Activated gamma-delta T cell treated with anti-CD3 and anti-CD28 coated beads, Interleukin-2, amount 50 U/mL, for 16 hours (primary cell): ENCODE data around the gene ZFPM1.

Experiments
- DNase-seq: peaks from one replicate; pipeline ENCODE4 v3.0.0-alpha.2; 2020; ENCODE audit warnings: low read depth

The ZFPM1 gene

DNA sequence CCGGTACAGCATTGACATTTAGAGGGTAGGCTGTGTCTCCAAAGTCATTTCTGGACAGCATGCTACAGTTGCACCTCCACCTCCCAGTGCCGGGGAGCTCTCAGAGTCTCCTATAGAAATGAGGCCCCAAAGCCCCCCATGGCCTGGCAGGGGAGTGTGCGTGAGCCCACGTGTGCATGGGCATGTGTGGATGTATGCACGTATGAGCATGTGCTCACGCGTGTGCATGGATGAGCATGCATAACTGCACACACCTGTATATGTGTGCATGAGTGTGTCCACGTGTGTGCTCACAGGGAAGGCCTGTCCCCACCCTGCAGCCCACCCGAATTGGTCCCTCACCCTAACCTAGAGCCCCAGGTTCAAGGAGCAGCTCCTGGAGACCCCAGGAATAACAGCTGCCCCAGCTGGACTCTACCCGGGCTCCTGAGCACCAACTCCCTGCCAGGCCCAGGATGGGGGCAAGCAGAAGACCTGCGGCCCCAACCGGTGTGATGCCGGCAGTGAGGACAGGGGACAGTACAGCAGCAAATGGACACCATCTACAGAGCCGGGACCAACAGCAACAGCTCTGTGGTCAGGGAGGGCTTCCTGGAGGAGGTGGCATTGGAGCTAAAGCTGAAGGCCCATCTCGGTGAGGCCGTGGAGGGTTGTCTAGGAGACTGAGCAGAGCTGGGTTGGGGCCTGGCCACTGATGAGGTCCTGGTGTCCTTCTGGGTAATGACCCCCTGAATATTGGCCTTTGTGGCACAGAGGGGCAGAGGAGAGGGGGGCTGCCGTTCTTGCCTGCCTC, 35.2 kb upstream of the ZFPM1 start:
- DNase-seq = no peak

DNA sequence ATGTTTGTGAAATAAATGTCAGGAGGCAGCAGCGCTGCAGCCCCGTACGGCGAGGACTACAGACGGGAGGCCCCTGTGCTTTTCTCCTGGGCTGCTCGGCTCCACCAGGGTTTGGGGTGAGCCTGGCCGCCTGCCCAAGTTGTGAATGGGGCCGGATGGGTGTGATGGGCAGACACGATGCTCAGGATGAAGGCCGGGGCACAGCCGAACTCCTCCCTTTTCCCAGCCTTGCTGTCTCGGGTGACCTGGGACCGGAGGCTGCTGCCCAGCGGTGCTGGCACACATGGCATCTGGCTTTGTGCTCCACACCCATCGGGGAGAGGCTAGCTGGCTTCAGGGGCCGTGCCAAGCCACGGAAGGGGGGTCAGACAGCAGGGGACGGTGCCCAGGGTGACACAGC, 34.2 kb upstream of the ZFPM1 start:
- no peak for DNase-seq

DNA sequence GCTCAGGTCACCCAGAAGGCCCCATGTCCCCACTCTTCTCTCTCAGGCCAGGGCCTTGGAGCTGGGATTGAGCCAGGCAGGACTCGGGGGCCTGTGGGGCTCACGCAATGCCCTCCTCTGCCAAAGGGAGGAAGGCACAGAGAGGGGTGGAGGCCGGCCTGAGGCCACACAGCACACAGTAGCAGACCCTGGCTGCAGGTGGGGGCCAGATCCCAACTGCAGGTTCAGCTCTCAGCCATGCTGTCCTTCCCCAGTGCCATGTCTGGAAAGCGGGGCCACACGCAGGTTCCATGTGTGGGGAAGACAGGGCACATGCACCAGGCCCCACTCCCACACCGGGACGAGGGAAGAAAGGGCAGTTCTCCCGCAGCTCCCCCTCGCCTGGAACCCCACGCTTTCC, 33.3 kb upstream of the ZFPM1 start:
- no peak for DNase-seq

DNA sequence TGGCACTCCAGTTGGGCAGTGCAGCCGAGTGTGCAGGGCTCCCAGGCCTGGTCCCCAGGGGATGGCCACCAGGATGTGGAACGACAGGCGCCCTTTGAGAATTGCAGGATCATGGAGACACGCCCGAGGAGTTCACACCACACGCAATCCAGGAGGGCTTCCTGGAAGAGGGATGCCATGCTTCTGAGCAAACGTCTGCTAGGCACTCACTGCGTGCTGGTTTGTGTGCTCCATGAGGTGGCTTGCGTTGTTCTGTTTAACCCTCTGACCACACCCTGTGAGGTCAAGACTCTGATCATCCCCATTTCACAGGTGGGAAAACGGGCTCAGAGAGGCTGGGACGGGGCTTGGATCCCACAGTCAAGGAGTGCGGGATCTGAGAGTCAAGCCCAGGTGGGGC, 32.6 kb upstream of the ZFPM1 start:
- DNase-seq = no peak

DNA sequence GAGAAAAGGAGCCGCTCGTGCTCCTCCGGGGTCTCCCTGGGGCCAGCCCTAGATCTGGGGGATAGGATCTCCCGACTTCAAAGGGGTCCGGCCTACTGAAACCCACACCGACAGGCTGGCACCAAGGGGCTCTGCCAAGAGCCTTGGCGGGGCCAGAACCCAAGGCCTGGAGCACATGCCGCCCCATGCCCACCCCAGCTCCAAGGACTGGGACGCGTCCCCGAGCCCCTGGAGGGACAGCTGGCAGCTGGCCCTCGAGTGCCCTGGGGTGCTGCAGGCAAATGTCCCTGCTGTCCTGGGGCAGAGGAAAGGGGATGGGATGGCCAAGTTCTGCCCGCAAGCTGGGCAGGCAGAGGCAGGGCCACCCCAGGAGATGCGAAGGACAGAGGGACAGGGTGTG, 31.8 kb upstream of the ZFPM1 start:
- no peak for DNase-seq

DNA sequence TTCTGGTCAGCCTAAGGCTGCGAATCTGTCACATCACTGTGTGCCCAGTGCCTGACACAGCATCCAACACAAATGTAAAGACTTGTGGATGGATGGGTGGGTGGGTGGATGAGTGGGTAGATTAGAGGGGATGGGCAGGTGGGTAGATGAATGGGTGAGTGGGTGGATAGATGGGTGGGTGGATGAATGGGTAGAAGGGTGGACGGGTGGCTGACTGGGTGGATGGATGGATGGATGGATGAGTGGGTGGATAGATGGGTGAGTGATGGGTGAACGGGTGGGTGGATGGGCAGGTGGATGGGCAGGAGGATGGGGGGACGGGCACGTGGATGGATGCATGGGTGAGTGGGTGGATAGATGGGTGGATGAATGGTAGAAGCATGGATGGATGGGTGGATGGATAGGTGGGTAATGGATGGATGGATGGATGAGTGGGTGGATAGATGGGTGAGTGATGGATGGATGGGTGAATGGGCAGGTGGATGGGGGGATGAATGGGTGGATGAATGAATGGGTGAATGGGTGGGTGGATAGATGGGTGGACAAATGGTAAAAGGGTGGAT, 31.1 kb upstream of the ZFPM1 start:
- DNase-seq = no peak

DNA sequence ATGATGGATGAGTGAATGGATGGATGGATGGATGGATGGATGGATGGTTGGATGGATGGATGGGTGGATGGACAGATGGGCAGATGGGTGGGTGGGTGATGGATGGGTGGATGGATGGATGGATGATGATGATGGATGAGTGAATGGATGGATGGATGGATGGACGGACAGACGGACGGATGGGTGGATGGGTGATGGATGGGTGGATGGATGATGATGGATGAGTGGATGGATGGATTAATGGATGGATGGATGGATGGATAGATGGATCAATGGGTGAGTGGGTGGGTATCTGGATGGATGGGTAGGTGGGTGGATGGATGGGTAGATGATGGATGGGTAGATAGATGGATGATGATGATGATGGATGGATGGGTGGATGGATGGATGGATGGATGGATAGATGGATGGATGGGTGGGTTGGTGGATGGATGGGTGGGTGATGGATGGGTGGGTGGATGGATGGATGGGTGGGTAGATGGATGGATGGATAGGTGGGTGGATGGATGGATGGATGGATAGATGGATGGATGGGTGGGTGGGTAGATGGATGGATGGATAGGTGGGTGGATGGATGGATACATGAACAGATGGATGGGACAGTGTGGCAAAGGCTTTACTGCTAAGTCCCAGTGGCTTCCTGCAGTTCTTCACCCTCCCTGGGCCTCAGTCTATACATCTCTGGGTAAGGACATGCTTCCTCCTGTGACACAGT, 30.2 kb upstream of the ZFPM1 start:
- no peak for DNase-seq

DNA sequence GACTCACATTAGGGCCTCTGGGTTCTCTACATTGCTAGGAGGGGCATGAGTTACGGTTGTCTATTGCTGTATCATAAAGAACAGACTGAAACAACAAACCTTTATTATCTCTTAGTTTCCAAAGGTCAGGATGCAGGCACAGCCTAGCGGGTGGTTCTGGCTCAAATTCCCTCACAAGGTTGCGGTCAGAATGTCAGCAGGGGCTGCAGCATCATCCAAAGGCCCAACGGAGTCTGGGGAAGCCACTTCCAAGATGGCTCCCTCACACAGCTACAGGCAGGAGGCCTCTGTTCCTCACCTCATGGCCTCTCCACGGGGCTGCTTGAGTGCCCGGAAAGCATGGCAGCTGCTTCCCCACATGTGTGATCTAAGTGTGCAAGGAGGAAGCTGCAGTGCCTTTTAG, 29.6 kb upstream of the ZFPM1 start:
- no peak for DNase-seq

DNA sequence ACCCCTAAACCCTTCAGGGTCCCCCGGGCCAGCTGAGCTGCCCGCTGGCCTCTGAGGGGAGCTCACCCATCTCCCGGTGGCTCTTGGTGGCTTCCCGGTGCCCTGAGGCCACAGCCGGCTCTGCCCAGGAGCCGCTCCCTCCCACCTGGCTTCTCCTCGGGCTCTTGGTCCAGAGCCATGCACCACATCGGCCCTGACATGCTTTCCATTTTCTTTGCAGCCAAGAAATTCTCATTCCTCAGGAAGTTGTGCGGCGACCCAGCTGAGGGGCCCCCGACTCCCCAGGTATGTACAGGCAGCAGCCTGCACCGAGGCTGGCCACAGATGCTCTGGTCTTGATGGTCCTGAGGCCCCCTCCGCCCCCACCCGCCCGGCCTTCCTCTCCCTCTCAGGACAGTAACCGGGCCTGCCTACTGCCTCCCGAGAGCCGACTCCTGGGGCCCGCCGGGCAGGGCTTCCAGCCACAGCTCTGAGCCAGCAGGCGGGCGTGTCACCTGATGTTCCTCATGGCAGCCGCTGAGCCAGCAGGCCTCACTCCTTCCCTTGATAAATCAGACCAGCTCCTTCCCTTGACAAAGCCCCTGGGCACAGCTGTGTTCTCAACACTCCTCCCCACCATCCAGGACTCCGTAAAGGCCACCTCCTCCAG, 28.4 kb upstream of the ZFPM1 start:
- no peak for DNase-seq

DNA sequence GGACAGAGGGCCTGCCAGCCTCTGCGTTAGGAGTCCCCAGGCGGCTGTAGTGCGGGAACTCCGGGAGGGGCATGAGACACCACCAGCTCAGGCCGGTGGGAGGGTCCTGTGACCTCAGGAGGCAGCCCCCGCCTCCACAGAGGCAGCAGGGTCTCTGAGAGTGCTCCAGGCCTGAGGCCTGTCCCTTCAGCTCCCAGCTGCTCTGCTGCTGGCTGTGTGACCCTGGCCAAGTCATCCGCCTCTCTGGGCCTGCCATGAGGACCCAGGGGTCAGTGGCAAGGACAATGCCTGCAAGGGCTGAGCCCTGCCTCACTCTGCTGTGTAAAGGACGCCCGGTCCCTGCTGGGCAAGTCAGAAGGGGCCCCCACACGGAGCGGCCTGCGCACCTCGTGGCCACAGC, 27.1 kb upstream of the ZFPM1 start:
- DNase-seq = no peak

DNA sequence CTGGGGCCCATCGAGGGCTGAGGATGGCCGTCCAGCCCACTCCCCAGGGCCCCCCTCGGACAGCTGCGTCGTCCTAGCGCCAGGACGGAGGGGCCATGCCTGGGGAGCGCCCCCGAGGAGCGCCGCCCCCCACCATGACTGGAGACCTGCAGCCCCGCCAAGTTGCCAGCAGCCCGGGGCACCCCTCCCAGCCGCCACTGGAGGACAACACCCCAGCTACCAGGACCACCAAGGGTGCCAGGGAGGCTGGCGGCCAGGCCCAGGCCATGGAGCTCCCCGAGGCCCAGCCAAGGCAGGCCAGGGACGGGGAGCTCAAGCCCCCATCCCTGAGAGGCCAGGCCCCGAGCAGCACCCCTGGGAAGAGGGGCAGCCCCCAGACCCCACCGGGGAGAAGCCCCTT, 25.7 kb upstream of the ZFPM1 start:
- no peak for DNase-seq

DNA sequence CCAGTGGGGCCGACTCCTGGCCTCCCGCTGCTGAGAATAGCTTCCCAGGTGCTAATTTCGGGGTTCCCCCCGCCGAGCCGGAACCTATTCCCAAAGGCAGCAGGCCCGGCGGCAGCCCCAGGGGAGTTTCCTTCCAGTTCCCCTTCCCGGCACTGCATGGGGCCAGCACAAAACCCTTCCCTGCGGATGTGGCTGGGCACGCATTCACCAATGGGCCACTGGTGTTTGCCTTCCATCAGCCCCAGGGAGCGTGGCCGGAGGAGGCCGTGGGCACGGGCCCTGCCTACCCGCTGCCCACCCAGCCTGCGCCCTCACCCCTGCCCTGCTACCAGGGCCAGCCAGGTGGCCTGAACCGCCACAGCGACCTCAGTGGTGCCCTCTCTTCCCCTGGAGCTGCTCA, 24.9 kb upstream of the ZFPM1 start:
- no peak for DNase-seq

DNA sequence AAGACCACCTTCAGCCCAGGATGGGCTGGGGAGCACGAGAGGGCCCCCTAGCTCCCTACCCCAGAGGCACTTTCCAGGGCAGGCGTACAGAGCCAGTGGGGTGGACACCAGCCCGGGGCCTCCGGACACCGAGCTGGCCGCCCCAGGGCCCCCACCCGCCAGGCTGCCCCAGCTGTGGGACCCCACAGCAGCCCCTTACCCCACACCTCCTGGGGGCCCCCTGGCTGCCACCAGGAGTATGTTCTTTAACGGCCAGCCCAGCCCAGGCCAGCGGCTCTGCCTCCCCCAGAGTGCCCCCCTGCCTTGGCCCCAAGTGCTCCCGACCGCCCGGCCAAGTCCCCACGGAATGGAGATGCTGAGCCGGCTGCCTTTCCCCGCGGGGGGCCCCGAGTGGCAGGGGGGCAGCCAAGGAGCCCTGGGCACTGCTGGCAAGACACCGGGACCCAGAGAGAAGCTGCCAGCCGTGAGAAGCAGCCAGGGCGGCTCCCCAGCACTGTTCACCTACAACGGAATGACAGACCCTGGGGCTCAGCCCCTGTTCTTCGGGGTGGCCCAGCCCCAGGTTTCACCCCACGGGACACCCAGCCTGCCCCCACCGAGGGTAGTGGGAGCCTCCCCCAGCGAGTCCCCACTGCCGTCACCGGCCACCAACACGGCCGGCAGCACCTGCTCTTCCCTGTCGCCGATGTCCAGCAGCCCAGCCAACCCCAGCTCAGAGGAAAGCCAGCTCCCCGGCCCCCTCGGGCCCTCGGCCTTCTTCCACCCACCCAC, 24.3 kb upstream of the ZFPM1 start:
- DNase-seq = no peak

DNA sequence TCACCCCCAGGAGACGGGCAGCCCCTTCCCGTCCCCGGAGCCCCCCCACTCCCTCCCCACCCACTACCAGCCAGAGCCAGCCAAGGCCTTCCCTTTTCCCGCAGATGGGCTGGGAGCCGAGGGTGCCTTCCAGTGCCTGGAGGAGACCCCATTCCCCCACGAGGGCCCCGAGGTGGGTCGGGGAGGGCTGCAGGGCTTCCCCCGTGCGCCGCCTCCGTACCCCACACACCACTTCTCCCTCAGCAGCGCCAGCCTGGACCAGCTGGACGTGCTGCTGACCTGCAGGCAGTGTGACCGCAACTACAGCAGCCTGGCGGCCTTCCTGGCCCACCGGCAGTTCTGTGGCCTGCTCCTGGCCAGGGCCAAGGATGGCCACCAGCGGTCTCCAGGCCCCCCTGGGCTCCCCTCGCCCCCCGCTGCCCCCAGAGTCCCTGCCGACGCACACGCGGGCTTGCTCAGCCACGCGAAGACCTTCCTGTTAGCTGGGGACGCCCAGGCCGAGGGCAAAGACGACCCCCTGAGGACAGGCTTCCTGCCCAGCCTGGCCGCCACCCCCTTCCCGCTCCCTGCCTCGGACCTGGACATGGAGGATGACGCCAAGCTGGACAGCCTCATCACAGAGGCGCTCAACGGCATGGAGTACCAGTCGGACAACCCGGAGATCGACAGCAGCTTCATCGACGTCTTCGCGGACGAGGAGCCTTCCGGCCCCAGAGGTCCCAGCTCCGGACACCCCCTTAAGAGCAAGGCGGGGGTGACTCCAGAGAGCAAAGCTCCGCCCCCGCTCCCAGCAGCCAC, 23.5 kb upstream of the ZFPM1 start:
- DNase-seq = no peak

DNA sequence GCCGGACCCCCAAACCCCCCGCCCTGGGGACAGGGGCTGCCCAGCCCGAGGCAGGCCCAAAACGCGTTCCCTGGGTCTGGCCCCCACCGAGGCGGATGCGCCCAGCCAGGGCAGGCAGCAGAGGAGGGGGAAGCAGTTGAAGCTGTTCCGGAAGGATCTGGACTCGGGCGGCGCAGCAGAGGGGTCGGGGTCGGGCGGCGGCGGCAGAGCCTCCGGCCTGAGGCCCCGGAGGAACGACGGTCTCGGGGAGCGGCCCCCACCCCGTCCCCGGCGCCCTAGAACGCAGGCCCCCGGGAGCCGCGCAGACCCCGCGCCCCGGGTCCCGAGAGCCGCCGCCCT, 22.9 kb upstream of the ZFPM1 start:
- no peak for DNase-seq

DNA sequence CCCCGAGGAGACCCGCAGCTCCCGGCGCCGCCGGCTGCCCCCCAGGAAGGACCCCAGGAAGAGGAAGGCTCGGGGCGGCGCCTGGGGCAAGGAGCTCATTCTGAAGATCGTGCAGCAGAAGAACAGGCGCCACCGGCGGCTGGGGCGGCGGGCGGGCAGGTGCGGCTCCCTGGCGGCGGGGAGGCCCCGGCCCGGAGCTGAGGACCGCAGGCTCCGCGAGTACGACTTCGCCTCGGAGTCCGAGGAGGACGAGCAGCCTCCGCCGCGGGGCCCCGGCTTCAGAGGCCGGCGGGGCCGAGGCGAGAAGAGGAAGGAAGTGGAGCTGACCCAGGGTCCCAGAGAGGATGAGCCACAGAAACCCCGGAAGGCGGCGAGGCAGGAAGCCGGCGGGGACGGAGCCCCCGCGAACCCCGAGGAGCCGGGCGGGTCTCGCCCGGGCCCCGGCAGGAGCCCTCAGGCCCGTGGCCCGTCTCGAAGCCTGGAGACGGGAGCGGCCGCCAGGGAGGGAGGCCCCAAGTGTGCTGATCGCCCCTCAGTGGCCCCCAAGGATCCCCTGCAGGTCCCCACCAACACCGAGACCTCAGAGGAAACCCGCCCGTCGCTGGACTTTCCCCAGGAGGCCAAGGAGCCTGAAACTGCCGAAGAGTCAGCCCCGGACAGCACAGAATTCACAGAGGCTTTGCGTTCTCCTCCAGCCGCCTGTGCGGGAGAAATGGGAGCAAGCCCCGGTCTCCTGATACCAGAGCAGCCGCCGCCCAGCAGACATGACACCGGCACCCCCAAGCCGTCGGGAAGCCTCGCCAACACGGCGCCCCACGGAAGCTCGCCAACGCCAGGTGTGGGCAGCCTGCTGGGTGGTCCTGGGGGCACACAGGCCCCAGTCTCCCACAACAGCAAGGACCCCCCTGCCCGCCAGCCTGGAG, 22.3 kb upstream of the ZFPM1 start:
- peak; percentile 25 for DNase-seq

DNA sequence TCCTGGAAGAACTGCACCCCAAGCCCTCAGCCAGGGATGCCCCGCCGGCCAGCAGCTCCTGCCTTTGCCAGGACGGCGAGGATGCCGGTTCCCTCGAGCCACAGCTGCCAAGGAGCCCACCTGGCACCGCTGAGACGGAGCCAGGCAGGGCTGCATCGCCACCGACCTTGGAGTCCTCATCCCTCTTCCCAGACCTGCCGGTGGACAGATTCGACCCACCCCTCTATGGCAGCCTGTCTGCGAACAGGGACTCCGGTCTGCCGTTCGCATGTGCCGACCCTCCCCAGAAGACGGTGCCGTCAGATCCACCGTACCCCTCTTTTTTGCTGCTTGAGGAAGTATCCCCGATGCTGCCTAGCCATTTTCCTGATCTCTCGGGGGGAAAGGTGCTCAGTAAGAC, 21.4 kb upstream of the ZFPM1 start:
- DNase-seq = no peak

DNA sequence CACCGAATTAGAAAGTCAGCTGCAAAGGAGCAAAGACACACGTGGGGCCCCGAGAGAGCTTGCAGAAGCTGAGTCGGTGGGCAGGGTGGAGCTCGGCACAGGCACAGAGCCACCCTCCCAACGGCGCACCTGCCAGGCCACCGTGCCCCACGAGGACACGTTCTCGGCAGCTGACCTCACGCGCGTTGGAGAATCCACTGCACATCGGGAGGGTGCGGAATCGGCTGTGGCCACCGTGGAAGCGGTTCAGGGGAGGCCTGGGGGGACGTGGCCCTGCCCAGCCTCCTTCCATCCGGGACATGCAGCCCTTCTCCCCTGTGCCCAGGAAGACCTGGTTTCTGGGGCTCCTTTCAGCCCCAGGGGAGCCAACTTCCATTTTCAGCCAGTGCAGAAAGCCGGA, 20.9 kb upstream of the ZFPM1 start:
- no peak for DNase-seq

DNA sequence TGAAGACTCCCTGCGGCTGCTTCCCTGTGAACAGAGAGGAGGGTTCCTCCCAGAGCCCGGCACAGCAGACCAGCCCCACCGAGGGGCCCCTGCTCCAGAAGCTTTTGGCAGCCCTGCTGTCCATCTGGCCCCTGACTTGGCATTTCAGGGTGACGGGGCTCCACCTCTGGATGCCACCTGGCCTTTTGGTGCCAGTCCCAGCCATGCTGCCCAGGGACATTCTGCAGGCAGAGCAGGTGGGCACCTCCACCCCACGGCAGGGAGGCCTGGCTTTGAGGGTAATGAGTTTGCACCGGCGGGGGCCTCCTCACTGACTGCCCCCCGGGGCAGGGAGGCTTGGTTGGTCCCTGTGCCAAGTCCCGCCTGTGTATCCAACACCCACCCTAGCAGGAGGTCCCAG, 20.3 kb upstream of the ZFPM1 start:
- no peak for DNase-seq

DNA sequence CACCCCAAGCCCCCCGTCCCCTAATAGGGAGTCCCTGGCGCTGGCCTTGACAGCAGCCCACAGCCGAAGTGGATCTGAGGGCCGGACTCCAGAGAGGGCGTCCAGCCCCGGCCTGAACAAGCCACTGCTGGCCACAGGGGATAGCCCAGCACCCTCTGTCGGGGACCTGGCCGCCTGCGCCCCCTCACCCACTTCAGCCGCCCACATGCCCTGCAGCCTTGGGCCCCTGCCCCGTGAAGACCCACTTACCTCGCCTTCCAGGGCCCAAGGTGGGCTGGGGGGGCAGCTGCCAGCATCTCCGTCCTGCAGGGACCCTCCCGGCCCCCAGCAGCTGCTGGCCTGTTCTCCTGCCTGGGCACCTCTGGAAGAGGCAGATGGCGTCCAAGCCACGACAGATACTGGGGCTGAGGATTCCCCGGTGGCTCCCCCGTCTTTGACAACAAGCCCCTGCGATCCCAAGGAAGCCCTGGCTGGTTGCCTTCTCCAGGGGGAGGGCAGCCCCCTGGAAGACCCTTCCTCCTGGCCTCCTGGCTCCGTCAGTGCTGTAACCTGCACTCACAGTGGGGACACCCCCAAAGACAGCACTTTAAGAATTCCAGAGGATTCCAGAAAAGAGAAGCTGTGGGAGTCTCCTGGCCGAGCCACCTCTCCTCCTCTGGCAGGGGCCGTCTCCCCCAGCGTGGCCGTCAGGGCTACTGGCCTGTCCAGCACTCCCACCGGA, 19.3 kb upstream of the ZFPM1 start:
- DNase-seq = no peak
